H1 (cell line): Measurements from ENCODE around the gene GTF2A1L. TPM values are rescaled to one million over a fixed set of nuclear protein-coding genes. Genes with fewer than 3 reads are reported as not detected.

Experiments
- HDAC6 ChIP-seq: IDR thresholded peaks from one replicate; pipeline ENCODE4 v1.7.1; 2012; ENCODE audit warnings: low read depth, mild to moderate bottlenecking, inconsistent platforms, low read length, moderate library complexity
- polyA plus RNA-seq, 7 experiments: library from polyadenylated mRNA; depleted of rRNA in 3 of 7; stranded (reverse) in 5 of 7; unstranded in 2 of 7; fragments of >200 nt in 5 of 7; fragments of 200-250 nt in 2 of 7; gene quantifications; 1 replicate in 5 of 7; 2 replicates in 1 of 7; 4 replicates in 1 of 7; pipeline versions ENCODE4 v1.2.1 to v1.2.3, GENCODE V29; 2011 to 2013; ENCODE audit warnings: missing spikeins in 2 of 7, mixed read lengths in 2 of 7
- total RNA-seq: library from RNA; stranded (reverse); fragmentation: NEBNext Ultra II Directional; extraction: Animal tissue kit (Norgen Biotek cat#: 25700); gene quantifications from 2 replicates; pipeline ENCODE4 v1.2.1, GENCODE V29; 2021

GTF2A1L gene
- total and polyA plus RNA-seq, 2 of the 8 experiments (the other 6 are each of a cell fraction or from before 2014, with no cell fraction given), result 0.18 TPM; not detected in 1

- TF ChIP-seq HDAC6, result no peak
These were observed 20.6 kb downstream of the GTF2A1L start (continued) for GRCh38 chr2:48638261-48638660.
